HS-5 (cell line): Measurements from ENCODE around the gene QRICH2.
"Not testable (repeated sequence)": the region's sequence is repeated elsewhere in the genome, so short reads cannot be mapped to it uniquely, and the experiment has no call there.

Source experiments
- DNase-seq: peaks from one replicate; pipeline ENCODE4 v3.0.0-alpha.2; 2012; ENCODE audit warnings: low read depth

Gene QRICH2

GRCh38 chr17:76246080-76247066, 61.7 kb downstream of the QRICH2 start:
- no peak for DNase-seq

- DNase-seq = not testable (repeated sequence)
These were observed 63.4 kb downstream of the QRICH2 start for GRCh38 chr17:76244721-76245120.

DNA sequence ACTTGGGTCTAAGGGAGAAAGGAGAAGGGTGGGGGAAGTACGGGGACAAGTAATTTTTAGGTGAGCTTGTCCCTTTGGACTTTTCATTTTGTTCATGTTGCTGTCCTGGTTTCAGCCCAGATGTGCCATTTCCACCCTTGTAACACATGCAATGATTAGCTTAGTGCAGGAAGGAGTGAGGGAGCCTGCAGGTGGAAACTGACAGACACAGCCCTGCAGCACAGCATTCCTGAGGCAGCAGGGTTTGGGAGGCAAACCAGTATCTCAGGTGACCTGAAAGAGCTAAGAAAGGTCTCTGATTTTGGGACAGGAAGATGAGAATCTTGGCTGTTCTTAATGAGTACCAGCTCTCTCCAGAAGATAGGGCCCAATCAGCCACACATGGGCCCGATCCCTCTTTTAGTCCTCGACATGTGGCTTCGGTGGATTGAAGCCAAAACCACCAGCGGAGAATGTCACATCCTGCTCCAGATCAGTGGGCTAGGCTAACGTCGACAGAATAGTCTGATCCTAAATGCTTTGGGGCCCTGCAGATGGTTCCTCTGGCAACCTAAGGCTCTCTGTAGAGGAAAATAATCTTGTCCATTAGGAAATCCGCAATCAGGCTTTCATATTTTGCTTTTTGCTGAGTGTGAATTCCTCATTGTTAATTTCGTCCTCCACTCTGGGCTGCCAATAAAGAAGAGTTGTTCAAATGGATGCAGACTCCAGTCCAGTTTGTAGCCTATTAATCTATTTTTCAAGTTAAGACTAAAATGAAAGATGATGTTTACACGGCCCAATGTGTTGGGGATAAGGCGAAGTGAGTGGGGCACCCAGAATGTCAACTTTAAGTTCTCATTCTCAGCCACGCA, 64.0 kb downstream of the QRICH2 start:
- DNase-seq = no peak

GRCh38 chr17:76241691-76242255, 66.3 kb downstream of the QRICH2 start:
- no peak for DNase-seq

DNA sequence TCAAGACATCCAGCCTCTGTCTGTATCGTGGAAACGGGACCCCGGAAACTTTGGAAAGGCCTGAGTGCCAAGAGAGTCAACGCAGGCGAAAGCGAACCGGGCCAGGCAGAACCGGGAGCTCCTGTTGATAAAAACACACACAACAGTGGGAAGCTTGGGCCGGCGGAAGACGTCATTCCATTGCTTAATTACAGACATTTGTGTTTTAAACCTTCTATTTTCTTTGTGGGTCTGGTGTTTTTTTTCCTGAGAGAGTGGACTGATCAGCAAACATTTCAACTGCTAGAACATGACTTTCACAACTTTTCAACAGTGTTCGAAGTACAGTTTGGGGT, 66.9 kb downstream of the QRICH2 start:
- no peak for DNase-seq

GRCh38 chr17:76240461-76241203, 67.4 kb downstream of the QRICH2 start, which contains the start of gene RNF157:
TSS of gene RNF157 (minus strand) at chr17:76240493. CDS start at chr17:76240240, 253 bp downstream.
- no peak for DNase-seq

- DNase-seq = no peak
These were observed 68.4 kb downstream of the QRICH2 start for GRCh38 chr17:76239538-76240274.

GRCh38 chr17:76238847-76239537, 69.1 kb downstream of the QRICH2 start:
- no peak for DNase-seq

DNA sequence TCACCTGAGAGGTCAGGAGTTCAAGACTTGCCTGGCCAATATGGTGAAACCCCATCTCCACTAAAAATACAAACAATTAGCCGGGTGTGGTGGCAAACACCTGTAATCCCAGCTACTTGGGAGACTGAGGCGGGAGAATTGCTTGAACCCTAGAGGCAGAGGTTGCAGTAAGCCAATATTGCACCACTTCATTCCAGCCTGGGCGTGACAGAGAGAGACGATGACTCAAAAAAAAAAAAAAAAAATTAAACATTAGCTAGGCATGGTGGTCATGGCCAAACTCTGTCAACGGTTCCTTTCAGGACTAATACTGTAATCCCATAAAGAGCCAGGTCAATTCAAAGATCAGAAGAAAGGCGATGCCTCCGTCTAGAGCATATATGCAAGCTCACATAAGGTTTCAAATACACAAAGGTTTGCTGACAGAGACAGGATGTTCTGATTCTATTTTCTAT, 70.2 kb downstream of the QRICH2 start:
- no peak for DNase-seq

DNA sequence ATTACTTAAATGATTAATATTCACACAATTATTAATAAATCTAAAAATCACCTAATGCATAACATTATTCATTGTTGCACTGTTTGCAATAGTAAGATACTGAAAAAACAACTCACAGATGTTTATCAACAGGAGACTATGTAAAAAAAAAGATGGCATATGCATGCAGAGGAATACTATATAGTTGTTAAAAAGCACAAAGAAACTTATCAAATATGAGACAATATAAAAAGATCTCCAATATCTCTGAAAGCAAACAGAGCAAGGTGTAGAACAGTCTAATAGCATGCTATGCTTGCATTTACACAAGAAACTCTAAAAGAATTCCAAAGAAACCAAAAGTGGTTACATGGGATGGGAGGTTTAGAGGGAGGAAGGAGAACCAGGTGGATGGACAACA, 71.5 kb downstream of the QRICH2 start:
- DNase-seq = no peak

- no peak for DNase-seq
These were observed 72.2 kb downstream of the QRICH2 start for GRCh38 chr17:76235883-76236282.

GRCh38 chr17:76234354-76234679, 73.8 kb downstream of the QRICH2 start:
- DNase-seq = no peak

DNA sequence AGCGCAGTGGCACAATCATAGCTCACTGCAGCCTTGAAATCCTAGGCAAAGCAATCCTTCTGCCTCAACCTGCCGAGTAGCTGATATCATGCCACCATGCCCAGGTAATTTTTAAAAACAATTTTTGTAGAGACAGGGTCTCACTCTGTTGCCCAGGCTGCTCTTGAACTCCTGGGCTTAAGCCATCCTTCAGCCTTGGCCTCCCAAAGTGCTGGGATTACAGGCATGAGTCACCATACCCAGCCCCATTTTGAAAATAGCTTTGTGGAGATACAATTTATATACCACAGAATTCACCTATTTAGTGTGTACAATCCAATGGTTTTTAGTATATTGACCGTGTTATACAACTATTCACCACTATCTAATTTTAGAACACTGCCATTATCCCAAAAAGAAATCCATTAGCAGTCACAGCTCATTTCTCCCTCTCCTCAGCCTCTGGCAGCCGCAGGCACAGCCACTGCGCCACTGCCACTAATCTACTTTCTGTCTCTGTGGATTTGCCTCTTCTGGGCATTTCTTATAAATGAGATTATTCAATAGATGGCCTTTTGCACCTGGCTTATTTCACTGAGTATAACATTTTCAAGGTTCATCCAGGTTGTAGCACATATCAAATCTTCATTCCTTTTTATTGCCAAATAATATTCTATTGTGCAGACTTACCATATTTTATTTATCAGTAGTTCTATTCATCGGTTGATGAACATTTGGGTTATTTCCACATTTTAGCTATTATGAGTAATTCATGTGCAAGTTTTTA, 74.3 kb downstream of the QRICH2 start:
- no peak for DNase-seq

DNA sequence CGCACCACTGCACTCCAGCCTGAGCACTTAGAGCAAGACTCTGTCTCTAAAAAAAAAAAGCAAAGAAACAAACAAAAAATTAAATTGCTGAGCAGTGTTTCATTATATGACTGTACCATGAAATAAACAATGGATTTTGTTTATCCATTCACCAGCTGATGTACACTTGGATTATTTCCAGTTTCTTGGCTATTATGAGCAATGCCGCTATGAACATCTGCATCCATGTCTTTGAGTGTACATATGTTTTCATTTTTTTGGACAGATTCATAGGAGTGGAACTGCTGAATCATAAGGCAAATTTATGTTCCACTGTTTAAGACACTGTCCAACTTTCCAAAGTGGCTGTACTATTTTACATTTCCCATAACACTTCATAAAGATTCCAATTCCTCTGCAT, 75.7 kb downstream of the QRICH2 start:
- DNase-seq = peak; percentile 94

DNA sequence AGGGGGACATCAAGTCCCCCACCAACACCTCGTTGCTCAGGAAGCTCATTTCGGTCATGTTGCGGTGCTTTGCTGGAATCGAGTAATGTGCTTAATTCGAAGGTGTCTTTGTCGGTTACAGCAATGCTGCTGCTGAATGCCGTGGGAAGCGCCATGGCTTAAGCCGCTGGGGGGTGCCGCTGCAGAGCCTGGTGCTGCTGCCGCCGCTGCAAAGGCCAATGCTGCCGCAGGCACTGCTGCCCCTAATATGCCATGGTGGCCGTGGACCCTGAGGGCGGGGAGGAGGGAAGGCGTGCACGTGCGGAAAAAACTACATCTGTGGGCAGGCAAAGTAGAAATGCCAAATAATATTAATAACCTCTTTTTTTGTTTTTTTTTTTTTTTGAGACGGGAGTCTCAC, 81.3 kb downstream of the QRICH2 start:
- not testable (repeated sequence) for DNase-seq

- not testable (repeated sequence) for DNase-seq
These were observed 82.5 kb downstream of the QRICH2 start for GRCh38 chr17:76225373-76226086.
